Neuronal stem cell (in vitro differentiated cells): ENCODE measurements around the gene DPM3.

ENCODE experiments used
- DNase-seq: peaks from one replicate; pipeline ENCODE4 v3.0.0-alpha.2; 2013; ENCODE audit warnings: low spot score
- H2AFZ ChIP-seq: one replicate; pipeline ENCODE4 v1.6.1; 2013; ENCODE audit warnings: mild to moderate bottlenecking, low read length, inconsistent platforms
- H2AK5ac ChIP-seq: 2 replicates; pipeline ENCODE4 v1.6.1; 2013; ENCODE audit warnings: low read depth, mild to moderate bottlenecking, inconsistent platforms, low read length, moderate library complexity, mixed read lengths
- H2BK120ac ChIP-seq: 2 replicates; pipeline ENCODE4 v1.6.1; 2013; ENCODE audit warnings: low read depth, mild to moderate bottlenecking, inconsistent platforms, low read length, moderate library complexity, mixed read lengths
- H2BK12ac ChIP-seq: one replicate; pipeline ENCODE4 v1.6.1; 2013; ENCODE audit warnings: low read length, inconsistent platforms
- H2BK15ac ChIP-seq: 2 replicates; pipeline ENCODE4 v1.6.1; 2013; ENCODE audit warnings: mild to moderate bottlenecking, low read length, inconsistent platforms, mixed read lengths
- H2BK5ac ChIP-seq: one replicate; pipeline ENCODE4 v1.6.1; 2013; ENCODE audit warnings: inconsistent platforms, mild to moderate bottlenecking, low read length, moderate library complexity
- H3K14ac ChIP-seq: one replicate; pipeline ENCODE4 v1.6.1; 2013; ENCODE audit warnings: low read length, inconsistent platforms
- H3K18ac ChIP-seq: 2 replicates; pipeline ENCODE4 v1.6.1; 2013; ENCODE audit warnings: low read length, inconsistent platforms
- H3K23ac ChIP-seq: 2 replicates; pipeline ENCODE4 v1.6.1; 2013; ENCODE audit warnings: low read depth, mild to moderate bottlenecking, mixed read lengths, low read length, inconsistent platforms; ENCODE audit not compliant: poor library complexity
- H3K27ac ChIP-seq: replicated peaks from 3 replicates; pipeline ENCODE4 v1.5.1; 2013; ENCODE audit warnings: low read length, inconsistent platforms
- H3K27me3 ChIP-seq, 3 experiments: 2 replicates each; pipeline ENCODE4 v1.6.1; 2013; ENCODE audit warnings: low read length in 3 of 3, mild to moderate bottlenecking in 2 of 3, inconsistent platforms in 1 of 3, low read depth in 1 of 3, mixed read lengths in 1 of 3, moderate library complexity in 1 of 3; ENCODE audit not compliant: control insufficient read depth in 3 of 3, insufficient read depth in 3 of 3
- H3K36me3 ChIP-seq, 2 donors: replicated peaks in 1 of 2; 2 replicates each; pipeline ENCODE4 v1.6.1; 2013; ENCODE audit warnings: low read length in 2 of 2; ENCODE audit not compliant: control insufficient read depth in 2 of 2, insufficient read depth in 2 of 2
- H3K4ac ChIP-seq: 2 replicates; pipeline ENCODE4 v1.6.1; 2013; ENCODE audit warnings: inconsistent platforms, mild to moderate bottlenecking, low read length, moderate library complexity
- H3K4me1 ChIP-seq, 2 donors: 1 replicate in 1 of 2; 2 replicates in 1 of 2; pipeline ENCODE4 v1.6.1; 2013; ENCODE audit warnings: low read length in 2 of 2, low read depth in 1 of 2; ENCODE audit not compliant: control insufficient read depth in 2 of 2, insufficient read depth in 1 of 2
- H3K4me2 ChIP-seq: one replicate; pipeline ENCODE4 v1.6.1; 2013; ENCODE audit warnings: mild to moderate bottlenecking, low read length, inconsistent platforms; ENCODE audit not compliant: insufficient read depth, poor library complexity, severe bottlenecking
- H3K4me3 ChIP-seq, 2 donors: 2 replicates each; pipeline ENCODE4 v1.5.1; 2013; ENCODE audit warnings: low read length in 2 of 2, mild to moderate bottlenecking in 2 of 2, inconsistent platforms in 1 of 2, moderate library complexity in 1 of 2
- H3K79me1 ChIP-seq: one replicate; pipeline ENCODE4 v1.6.1; 2013; ENCODE audit warnings: low read depth, mild to moderate bottlenecking, inconsistent platforms, low read length, moderate library complexity
- H3K9ac ChIP-seq: one replicate; pipeline ENCODE4 v1.6.1; 2013; ENCODE audit warnings: mild to moderate bottlenecking, low read depth, low read length, inconsistent platforms; ENCODE audit not compliant: poor library complexity
- H3K9me3 ChIP-seq, 2 donors: replicated peaks in 1 of 2; 2 replicates each; pipeline versions ENCODE3 to v1.6.1; 2013; ENCODE audit warnings: low read length in 2 of 2, mild to moderate bottlenecking in 2 of 2, inconsistent platforms in 1 of 2, low read depth in 1 of 2, mixed read lengths in 1 of 2, moderate library complexity in 1 of 2; ENCODE audit not compliant: control insufficient read depth in 2 of 2, insufficient read depth in 1 of 2
- H4K8ac ChIP-seq: one replicate; pipeline ENCODE4 v1.6.1; 2013; ENCODE audit warnings: low read depth, mild to moderate bottlenecking, inconsistent platforms, low read length, moderate library complexity
- H4K91ac ChIP-seq: one replicate; pipeline ENCODE4 v1.6.1; 2013; ENCODE audit warnings: low read length, low read depth, mild to moderate bottlenecking, inconsistent platforms; ENCODE audit not compliant: poor library complexity
- WGBS, 2 donors: extraction: QIAGEN DNeasy Blood & Tissue Kit; methylation state at CpG; one replicate each; pipeline ENCODE4 v1.1.7; 2013; ENCODE audit warnings: missing lambda C conversion rate in 2 of 2, mixed read lengths in 1 of 2; ENCODE audit not compliant: insufficient read length in 2 of 2, insufficient replicate concordance in 1 of 2; ENCODE audit errors: extremely low coverage in 2 of 2; 5-methylcytosine and 5-hydroxymethylcytosine counted together

DPM3 gene

DNA sequence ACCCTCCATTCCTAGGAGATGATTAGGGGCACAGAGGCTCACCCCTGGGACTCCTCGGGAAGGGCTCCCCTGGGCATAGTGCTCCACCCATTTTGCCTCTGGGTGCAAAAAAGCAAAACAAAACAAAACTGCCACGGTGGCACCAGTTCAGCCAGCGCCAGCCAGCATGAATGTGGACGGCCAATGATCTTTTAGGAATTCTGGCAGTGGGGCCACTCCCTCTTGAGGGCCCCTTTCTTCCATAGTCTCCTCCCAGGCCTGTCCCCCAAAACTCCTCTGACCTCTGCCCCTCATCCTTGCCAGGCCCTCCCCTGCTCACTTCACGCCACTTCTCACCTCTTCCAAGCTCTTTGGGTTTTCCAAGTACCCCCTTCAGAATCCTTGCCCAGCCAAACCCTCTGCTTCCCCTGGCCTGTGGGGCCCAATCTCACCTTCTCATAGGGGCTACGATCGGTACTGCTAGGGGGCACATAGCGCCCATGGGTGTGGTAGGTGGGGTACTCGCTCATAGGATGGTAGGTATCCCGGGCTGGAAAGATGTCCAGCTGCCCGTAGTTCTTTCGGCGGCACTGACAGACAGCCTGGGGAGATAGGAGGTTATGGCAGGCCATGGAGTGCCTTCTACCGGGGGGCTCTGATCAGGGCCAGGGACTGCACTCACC lies 46.6 kb upstream of the DPM3 start:
- H3K4me3 ChIP-seq, result no peak overlapping the region
- no peak overlapping the region for H3K18ac ChIP-seq
- peaks cover 5 to 10% of the 10 kb centered on the region in 2 donors for H3K36me3 ChIP-seq
- no peak overlapping the region for H4K8ac ChIP-seq
- H3K27me3 ChIP-seq, result no peaks in the 10 kb centered on the region
- peak overlapping the region; percentile 3 for H2BK120ac ChIP-seq
- H3K9ac ChIP-seq, result no peak overlapping the region
- H2BK12ac ChIP-seq, result no peak overlapping the region
- H2AK5ac ChIP-seq, result peak overlapping the region; percentile 92
- no peak overlapping the region for H4K91ac ChIP-seq
- H3K4me2 ChIP-seq, result no peak overlapping the region
- H3K27ac ChIP-seq, result no peak overlapping the region
- H2AFZ ChIP-seq, result no peak overlapping the region
- peak overlapping the region; percentile 2 for H2BK5ac ChIP-seq
- H3K79me1 ChIP-seq, result no peaks in the 10 kb centered on the region
- peak overlapping the region; percentile 81 for H2BK15ac ChIP-seq
- H3K23ac ChIP-seq, result no peak overlapping the region
- DNase-seq, result no peak
- no peak overlapping the region for H3K4ac ChIP-seq
- WGBS, 2 donors, result no CpG with 5 or more reads among the region's 14 CpGs
- no peaks in the 10 kb centered on the region for H3K9me3 ChIP-seq
- H3K4me1 ChIP-seq, result peaks cover 0 to 2% of the 10 kb centered on the region in 2 donors
- H3K14ac ChIP-seq, result no peak overlapping the region

DNA sequence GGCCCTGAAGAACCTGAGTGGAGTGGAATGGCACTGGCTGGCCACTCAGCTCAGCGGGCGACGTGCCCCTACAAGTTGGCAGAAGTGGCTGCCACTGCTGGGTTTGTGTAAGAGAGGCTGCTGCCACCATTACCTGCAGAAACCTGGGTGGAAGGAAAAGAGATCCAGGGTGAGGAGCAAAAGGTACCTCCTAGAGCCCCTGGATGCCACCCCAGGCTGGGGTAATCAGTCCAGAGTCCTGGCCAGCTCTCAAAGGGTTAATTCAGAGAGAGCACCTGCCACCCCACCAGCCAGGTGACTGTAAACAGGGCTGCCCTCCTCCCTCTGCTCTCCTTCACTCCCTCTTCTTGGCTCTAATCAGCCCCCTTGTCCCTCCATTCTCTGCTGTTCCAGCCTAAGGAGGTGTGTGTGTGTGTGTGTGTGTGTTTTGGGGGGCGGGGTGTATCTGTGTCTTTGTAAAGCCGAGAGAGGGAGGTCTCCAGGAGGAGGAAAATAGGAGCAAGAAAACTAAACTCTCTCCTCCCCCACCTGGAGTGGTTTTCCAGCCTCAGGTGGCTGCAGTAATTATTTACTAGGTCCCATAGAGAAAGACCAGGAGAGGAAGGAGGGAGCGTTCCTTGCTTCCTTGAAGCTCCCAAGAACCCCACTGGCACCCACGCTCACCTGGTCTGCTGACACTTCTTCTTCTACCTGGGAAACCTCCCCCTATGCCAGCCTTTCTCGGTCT lies 45.9 kb upstream of the DPM3 start:
- Histone ChIP-seq H3K4me2 (peak overlapping the region; percentile 14), H2AK5ac (peak overlapping the region; percentile 92), H4K8ac (no peak overlapping the region), H2BK12ac (no peak overlapping the region), H3K36me3 (peaks cover 5 to 14% of the 10 kb centered on the region in 2 donors), H3K14ac (no peak overlapping the region), H3K4me1 (peaks cover 0 to 2% of the 10 kb centered on the region in 2 donors), H3K4ac (no peak overlapping the region), H2BK15ac (peak overlapping the region; percentile 81), H3K18ac (peak overlapping the region; percentile 57), H3K27ac (no peak overlapping the region), H3K9ac (no peak overlapping the region), H2AFZ (no peak overlapping the region), H2BK5ac (no peak overlapping the region), H3K4me3 (no peak overlapping the region), H3K9me3 (no peaks in the 10 kb centered on the region), H4K91ac (no peak overlapping the region), H3K79me1 (peaks cover 3% of the 10 kb centered on the region), H3K27me3 (no peaks in the 10 kb centered on the region), H2BK120ac (peak overlapping the region; percentile 3), H3K23ac (no peak overlapping the region)
- WGBS, 2 donors, result no CpG with 5 or more reads among the region's 8 CpGs
- DNase-seq, result no peak

DNA sequence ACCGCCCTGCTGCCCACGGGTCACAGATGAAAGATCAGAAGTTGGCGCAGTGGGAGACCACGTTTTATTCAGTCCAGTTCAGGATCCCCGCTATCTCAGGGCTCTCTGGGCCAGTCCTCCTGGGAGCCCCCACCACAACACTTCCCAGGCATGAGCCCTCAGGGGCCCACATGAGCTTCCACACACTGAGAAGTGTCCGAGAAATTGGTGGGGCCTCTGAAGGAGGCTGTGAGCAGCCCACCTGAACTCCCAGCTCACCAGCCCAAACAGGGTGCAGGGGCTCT lies 45.4 kb upstream of the DPM3 start:
- peak overlapping the region; percentile 81 for H2AK5ac ChIP-seq
- H2BK15ac ChIP-seq, result peak overlapping the region; percentile 67
- peaks cover 0 to 2% of the 10 kb centered on the region in 2 donors for H3K4me1 ChIP-seq
- no peak overlapping the region for H3K4me3 ChIP-seq
- no peak overlapping the region for H2BK12ac ChIP-seq
- no peak overlapping the region for H3K9ac ChIP-seq
- H3K9me3 ChIP-seq, result no peaks in the 10 kb centered on the region
- H3K23ac ChIP-seq, result no peak overlapping the region
- H2BK5ac ChIP-seq, result no peak overlapping the region
- no peak for DNase-seq
- H2AFZ ChIP-seq, result no peak overlapping the region
- H3K18ac ChIP-seq, result no peak overlapping the region
- no peak overlapping the region for H4K91ac ChIP-seq
- H4K8ac ChIP-seq, result no peak overlapping the region
- no peaks in the 10 kb centered on the region for H3K27me3 ChIP-seq
- H3K4me2 ChIP-seq, result no peak overlapping the region
- no peak overlapping the region for H2BK120ac ChIP-seq
- peaks cover 3% of the 10 kb centered on the region for H3K79me1 ChIP-seq
- H3K27ac ChIP-seq, result no peak overlapping the region
- no peak overlapping the region for H3K14ac ChIP-seq
- no CpG with 5 or more reads among the region's 6 CpGs for WGBS, 2 donors
- H3K36me3 ChIP-seq, result peaks cover 5 to 14% of the 10 kb centered on the region in 2 donors
- no peak overlapping the region for H3K4ac ChIP-seq
